ENCODE results near the gene NAPSA. TPM values are rescaled to one million over a fixed set of nuclear protein-coding genes. Genes with fewer than 3 reads are reported as not detected.

NAPSA gene
- polyA plus RNA-seq, 1 of the 3 experiments (the other 2 are of a cell fraction), result 0.43 TPM

DNA sequence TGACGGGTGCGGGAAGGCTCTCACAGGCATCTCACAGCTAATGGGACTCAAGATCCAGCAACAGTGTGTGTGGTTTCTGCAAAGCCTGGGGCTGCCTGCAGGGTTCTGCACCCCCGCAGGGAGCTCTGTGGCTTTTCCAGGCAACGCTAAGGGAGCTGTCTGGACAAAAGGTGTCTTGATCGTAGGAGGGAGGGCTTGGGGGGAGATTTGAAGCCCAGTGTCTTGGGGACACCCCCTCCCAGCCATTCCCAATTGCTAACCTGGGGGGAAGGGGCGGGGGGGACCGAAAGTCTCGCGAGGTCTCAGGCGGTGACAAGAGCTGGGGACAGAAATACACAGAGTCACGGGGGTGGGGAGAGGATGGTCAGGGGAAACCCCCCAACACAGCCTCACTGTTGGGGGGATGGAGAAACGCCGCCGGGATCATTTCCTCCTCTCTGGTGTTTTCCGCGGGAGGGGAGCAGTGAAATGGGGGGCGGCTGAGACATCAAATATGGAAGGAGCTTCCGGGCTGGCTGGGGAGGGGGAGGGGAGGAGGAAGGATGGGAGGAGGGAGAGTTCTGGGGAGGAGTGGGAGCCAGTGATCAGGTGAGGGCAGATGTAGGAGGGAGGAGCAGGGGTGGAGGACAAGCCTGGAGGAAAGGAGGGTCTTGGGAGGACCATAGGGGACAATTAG is 49.5 kb downstream of the NAPSA start (continued):
- TF ChIP-seq, protein P1, sequence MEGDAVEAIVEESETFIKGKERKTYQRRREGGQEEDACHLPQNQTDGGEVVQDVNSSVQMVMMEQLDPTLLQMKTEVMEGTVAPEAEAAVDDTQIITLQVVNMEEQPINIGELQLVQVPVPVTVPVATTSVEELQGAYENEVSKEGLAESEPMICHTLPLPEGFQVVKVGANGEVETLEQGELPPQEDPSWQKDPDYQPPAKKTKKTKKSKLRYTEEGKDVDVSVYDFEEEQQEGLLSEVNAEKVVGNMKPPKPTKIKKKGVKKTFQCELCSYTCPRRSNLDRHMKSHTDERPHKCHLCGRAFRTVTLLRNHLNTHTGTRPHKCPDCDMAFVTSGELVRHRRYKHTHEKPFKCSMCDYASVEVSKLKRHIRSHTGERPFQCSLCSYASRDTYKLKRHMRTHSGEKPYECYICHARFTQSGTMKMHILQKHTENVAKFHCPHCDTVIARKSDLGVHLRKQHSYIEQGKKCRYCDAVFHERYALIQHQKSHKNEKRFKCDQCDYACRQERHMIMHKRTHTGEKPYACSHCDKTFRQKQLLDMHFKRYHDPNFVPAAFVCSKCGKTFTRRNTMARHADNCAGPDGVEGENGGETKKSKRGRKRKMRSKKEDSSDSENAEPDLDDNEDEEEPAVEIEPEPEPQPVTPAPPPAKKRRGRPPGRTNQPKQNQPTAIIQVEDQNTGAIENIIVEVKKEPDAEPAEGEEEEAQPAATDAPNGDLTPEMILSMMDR (IDR thresholded peaks at IDR 0.05), result peak; percentile 24; the same call in 1 of the 2 replicates
- TF ChIP-seq TAF1 (IDR thresholded peaks at IDR 0.05; ENCODE audit: borderline replicate concordance, low read depth, low read length), result no peak
- TF ChIP-seq SMC3 (IDR thresholded peaks at IDR 0.05; ENCODE audit: low read depth, low read length), result no peak
- TF ChIP-seq, protein P2, sequence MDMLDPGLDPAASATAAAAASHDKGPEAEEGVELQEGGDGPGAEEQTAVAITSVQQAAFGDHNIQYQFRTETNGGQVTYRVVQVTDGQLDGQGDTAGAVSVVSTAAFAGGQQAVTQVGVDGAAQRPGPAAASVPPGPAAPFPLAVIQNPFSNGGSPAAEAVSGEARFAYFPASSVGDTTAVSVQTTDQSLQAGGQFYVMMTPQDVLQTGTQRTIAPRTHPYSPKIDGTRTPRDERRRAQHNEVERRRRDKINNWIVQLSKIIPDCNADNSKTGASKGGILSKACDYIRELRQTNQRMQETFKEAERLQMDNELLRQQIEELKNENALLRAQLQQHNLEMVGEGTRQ (IDR thresholded peaks at IDR 0.05; ENCODE audit: borderline replicate concordance, low read depth, low read length), result no peak

DNA sequence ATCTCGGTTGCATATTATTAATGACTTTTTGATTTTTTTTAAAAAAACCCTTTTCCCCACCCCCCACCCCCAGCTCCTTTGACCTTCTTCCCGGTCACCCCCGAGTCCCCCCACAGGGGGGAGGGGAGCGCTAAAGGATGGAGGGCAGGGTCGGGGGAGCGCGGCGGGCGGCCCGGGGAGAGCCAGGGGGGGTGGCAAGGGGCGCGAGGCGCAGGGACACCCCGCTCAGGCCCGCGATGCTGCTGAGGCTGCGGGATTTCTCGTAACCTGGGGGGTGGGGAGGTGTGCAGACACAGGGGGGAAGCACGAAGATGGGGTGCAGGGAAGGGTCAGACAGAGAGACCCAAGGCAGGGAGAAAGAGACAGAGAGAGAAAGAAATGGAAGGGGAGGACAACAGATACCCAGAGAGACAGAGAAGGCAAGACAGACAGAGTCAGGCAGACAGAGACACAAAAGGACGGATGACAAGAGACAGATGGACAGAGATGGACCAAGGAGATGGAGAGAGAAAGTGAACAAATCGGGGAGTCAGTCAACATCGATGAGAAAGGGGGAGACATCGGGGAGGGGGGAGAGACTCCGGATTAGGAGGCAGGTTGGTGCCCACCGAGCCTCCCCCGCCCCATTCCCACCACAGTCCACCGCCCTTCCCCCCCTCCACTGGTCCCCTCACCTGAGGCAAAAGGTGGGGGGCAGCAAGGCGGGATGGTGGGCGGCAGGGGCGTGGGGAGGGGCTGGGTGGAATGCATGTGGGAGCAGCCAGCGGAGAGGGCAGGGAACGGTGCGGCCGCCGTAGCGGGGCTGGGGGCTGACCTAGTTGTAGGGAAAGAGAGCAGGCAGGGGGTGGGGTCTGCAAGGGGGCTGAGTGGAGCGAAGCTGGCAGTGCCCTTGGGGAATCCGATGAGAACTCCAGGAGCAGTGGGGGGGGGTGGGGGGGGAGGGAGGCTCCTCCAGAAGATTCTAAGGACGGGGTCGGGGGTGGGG is 50.4 kb downstream of the NAPSA start:
- H4K20me1 ChIP-seq (ENCODE audit: insufficient read depth), result no peaks in the 10 kb centered on the region
- peak; percentile 68 for DNase-seq
- H3K4me1 ChIP-seq (ENCODE audit: control insufficient read depth in 1 of 2, insufficient read depth in 2 of 2, low read depth in 1 of 2, low read length in 1 of 2), result peaks cover 0 to 2% of the 10 kb centered on the region in 2 experiments; a peak in 1 of 4 replicates
- no peaks in the 10 kb centered on the region for H3K36me3 ChIP-seq (replicated peaks in 1 of 2; ENCODE audit: control insufficient read depth in 1 of 2, insufficient read depth in 2 of 2, low read length in 1 of 2)
- peaks cover 42% of the 10 kb centered on the region for H3K27me3 ChIP-seq (ENCODE audit: insufficient read depth)
- no peak overlapping the region for H3K9ac ChIP-seq
- peak overlapping the region in 1 of 2 experiments; percentile 38; a peak in 1 of 4 replicates for H3K4me3 ChIP-seq (ENCODE audit: low read depth in 2 of 2, low read length in 1 of 2)
- H3K27ac ChIP-seq (ENCODE audit: low read depth in 2 of 2, low read length in 1 of 2), result peak overlapping the region in 1 of 2 experiments; percentile 25; a peak in 1 of 4 replicates
- CTCF ChIA-PET, result interaction anchor here (1.1 to 2.5 kb wide), 5 partner anchors 11 to 62 kb away, joined by 3 to 15 read pairs (median 4); partner anchors contain the start of gene KCNC3
- H3F3A ChIP-seq (replicated peaks; ENCODE audit: insufficient read depth), result peaks cover 4% of the 10 kb centered on the region
- no peaks in the 10 kb centered on the region for H3K9me3 ChIP-seq
- H3K4me2 ChIP-seq, result no peak overlapping the region; the same call in 1 of the 2 replicates
- no peaks in the 10 kb centered on the region for H3K79me2 ChIP-seq (ENCODE audit: insufficient read depth)
- TF ChIP-seq CHD2 (IDR thresholded peaks at IDR 0.05; ENCODE audit: low read length, partially characterized antibody) (peak; percentile 6), SIN3A (IDR thresholded peaks at IDR 0.05; ENCODE audit: borderline replicate concordance, low read depth, low read length) (no peak)
- POLR2A ChIA-PET, result interaction anchor here (0.6 to 1.9 kb wide), 5 partner anchors 10 to 381 kb away, joined by 3 to 13 read pairs (median 9); partner anchors contain the start of gene KCNC3
- no peak overlapping the region for H2AFZ ChIP-seq (ENCODE audit: low read depth)
- H3K9me2 ChIP-seq, result no peaks in the 10 kb centered on the region
- 2% methylated on average over 38 of the region's 40 CpGs for WGBS (ENCODE audit: low lambda C conversion rate)
